Spleen (tissue), 7 donors: ENCODE results near the gene SPTBN1.

Experiments
- CTCF ChIP-seq, 11 experiments: fragments of 200-600 bp in 7 of 11; fragments of 450-650 bp in 4 of 11; sonication (generic) in 4 of 11; IDR thresholded peaks in 8 of 11; conservative IDR thresholded peaks in 3 of 11; 1 replicate in 7 of 11; 2 replicates in 4 of 11; pipeline versions ENCODE4 v1.4.0 to v1.8.0; 2016 to 2021; ENCODE audit warnings: antibody characterized with exemption in 11 of 11, inconsistent platforms in 4 of 11, mild to moderate bottlenecking in 1 of 11
- POLR2A ChIP-seq, 3 donors: fragments of 450-650 bp; IDR thresholded peaks; one replicate each; pipeline ENCODE4 v1.5.1; 2017; ENCODE audit warnings: antibody characterized with exemption in 3 of 3, mild to moderate bottlenecking in 1 of 3
- POLR2AphosphoS5 ChIP-seq, 3 donors: sonication (generic); formaldehyde crosslinking; IDR thresholded peaks; one replicate each; pipeline ENCODE4 v1.5.1; 2017; ENCODE audit warnings: antibody characterized with exemption in 3 of 3
- donor health status: DM: no; HTN: no; CAD: no; lungs with moderate emphysema.
- donor health status: DM: no; HTN: no; CAD: no.
- donor health status: DM: no; HTN: no; CAD: no.

- no peak for TF ChIP-seq CTCF (IDR thresholded peaks at IDR 0.05 in 8 of 11, conservative IDR thresholded peaks at IDR 0.05 in 3 of 11)
- TF ChIP-seq POLR2AphosphoS5 (IDR thresholded peaks at IDR 0.05), result peak in 1 of 3 donors; percentile 18
- no peak for TF ChIP-seq POLR2A (IDR thresholded peaks at IDR 0.05)
Observed at GRCh38 chr2:54641988-54642387, 185.9 kb downstream of the SPTBN1 start.
